ENCODE measurements around the gene ADARB2.

The ADARB2 gene

DNA sequence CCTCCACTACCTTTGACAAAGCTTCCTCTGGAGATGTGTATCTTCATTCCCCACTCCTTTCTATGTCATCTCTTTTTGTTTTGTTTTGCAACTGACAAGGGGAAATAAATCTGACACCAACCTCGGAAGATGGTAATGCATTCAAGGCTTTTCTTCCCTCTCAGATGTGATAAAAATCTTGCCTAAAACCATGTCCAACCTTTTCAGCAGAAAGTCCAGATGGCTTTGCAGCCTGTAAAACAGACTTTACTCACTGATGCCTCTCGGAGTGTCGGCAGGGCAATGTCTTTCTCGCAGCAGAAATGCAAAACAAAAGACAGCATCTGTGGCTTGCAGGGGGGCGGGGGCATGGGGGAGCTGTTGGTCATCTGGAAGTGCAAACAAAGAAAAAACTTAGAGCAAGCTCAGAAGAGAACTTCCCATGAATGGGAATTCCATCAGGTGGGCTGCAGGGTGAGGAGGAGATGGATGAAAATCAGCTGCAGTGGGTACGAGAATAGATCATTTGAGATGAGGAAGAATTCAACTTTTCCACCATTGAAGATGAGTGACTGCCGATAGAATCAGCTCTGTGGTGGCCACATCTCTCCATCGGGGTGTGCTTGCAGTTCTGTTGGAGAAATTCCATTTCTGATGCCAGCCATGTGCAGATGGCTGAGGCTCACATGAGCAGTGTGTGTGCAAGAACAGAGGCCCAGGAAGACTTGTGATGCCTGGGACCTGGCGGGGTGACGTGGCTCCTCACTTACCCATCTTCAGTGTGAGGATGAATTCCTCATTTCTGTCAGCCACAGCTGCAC is 443.5 kb downstream of the ADARB2 start:
- DNase-seq, result no peak

DNA sequence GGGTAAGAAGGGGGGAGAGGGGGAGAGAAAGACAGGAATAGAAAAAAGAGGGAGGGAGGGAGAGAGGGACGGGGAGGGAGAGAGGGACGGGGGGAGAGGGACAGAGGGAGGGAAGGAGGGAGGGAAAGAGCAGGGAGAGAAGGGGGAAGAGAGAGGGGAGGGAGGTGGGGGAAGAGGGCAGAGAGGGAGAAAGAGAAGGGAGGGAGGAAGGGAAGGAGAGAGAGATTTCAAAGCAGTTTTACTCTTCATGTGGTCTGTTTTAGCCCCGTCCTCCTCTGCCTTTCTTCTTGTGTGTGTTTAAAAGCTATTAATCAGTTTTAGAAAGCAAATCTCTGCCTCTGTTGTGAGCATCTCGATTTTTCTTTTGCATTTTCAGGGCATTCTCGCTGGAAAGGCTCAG is 444.2 kb downstream of the ADARB2 start:
- DNase-seq, result no peak

DNA sequence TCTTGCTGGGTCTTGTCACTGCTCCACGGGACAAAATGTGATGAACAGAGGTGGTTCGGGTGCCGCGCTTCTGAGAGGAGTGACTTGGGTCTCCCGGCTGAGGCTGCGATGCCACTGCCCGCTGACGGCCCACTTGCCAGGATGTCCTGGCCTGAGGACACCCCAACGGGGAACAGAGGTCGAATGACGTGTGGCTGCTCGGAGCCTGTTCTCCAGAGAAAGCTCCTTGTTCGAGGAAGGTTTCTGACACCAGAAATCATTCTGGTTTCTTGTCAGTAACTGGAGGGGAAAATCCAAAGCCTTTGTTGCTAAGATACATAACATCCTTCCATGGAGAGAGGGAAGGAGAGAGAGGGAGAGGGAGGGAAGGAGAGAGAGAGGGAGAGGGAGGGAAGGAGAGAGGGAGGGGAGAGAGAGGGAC is 444.7 kb downstream of the ADARB2 start:
- no peak for DNase-seq

DNA sequence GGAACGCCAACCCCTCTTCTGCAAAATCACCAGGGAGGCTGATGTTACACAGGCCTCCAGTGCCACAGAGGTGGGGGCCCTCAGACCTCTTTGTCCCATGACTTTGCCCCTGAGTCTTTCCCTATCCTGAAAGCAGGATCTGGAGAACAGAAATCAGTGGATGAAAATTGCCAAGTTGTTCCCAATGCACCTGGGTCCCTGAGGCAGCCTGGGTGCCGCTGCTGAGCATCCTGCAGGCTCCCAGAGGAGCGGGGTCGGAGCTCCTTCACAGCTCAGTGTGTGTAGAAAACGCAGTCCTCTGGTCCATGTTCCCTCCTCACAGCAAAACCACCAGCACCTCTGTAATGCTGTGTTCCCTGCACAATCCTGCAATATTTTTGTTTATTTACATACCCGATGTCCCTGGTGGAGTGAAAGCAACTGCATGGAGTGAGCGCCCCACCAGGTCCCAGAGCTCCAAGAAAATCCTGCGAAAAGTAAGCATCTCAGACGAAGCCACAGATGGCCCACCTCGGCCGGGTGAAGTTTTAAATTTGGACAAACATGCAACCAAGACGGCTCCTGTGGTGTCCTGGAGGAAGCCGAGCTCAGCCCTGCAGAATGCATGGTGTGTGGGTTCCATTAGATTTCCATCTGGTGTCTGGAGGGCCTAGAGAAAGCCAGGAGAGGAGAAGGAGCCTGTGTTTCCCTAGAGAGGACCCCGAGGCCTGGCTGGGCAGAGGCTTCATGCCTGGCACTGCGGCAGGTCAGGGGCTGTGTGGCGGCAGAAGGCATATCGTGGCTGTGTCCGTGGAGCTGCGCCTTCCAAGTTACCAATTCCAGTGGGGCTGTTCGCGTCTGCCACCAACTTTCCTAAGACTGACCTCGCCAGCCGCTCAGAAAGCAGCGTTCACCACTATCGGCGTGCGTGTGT is 445.9 kb downstream of the ADARB2 start:
- DNase-seq, result no peak

DNA sequence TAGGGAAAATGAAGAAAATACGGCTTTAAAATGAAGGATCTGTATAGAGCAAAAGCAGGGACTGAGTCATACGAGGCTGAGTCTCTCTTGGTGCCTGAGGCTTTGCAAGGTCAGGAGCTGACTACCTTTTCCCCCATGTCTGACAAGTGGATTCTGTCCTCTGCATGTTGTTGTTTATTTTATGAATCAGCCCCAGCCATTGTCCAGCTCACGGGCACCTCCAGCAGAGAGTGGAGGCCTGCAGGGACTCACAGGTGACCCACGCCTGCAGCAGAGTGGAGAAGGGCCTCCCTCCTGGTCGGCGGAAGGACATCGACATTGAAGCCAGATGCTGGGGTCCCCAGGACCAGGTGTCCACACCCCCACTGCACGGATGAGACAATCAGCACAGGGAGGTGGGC is 447.3 kb downstream of the ADARB2 start:
- DNase-seq, result no peak

- no peak for DNase-seq
Measured at GRCh38 chr10:1289591-1289990, 447.7 kb downstream of the ADARB2 start.

DNA sequence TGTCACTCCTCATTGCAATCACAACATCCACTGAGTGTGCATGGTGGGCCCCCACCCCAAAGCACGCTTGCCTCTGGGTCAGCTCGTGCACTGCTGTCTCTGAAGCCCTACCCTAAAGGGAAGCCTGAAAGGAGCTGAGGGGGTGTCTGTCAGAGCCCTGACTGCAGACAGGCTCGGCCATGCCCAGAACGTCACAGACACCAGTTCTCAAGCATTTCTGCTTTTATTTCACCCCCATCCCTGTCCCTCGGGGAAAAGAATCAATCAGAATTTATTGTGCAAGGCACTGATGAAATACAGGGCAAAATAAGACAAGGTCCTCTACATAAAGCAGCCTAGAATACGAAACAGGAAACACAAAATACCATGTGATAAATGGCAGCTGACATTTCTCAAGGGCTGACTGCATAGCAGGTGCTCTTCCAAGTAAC is 449.3 kb downstream of the ADARB2 start:
- DNase-seq, result peak; percentile 8

DNA sequence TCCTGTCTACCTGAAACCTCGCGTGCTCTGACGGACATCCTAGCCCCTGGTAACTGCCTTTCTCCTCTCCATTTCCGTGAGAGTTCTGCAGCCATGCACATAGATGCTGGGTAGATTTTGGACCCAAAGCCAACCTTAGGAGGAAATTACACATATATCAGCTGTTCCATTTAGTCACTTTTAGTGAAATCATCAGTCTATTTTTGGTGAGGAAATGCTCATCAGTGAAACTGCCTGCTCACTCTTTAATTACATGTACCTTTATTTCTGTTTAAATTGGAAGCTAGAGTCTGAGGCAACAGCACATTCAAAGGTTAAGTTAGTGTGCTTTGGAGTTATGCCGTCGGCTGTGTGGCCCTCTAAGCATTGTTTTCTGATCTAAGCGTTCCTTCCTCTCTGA is 449.8 kb downstream of the ADARB2 start:
- no peak for DNase-seq

DNA sequence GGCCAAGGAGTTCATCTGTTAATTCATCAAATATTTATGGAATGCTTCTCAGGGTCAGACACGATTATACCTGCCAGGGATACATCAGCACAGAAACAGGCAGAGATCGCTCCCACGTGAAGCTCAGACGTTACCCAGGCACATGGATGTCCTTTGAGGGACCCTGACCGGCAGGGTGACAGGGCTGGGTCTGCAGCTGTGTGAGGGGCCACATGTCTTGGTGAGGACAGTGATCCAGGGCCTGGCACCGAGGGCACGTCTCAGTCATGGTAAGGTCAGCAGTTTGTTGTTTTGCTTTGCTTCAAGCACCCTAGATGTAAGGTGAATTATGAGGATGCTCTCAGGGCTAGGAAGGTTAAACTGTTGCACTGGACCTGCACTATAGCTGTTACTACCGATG is 453.2 kb downstream of the ADARB2 start:
- no peak for DNase-seq

DNA sequence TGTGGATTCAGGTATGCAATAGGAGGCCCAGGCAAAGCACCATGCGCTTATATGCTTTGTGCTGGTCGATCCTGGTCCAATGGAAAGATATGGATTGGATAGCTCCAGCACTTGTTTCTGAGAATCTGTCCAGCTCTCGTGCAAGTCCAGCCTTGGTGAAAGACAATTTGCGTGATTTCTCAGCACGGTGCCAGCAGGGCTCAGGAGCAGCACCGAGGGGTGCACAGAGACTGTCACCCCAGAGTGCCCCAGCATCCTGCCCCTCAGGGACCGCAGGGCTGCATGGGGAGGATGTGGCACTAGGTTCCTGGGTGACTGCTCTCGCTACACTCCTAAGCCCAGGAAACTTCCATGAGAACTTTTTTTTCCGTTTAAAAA is 455.9 kb downstream of the ADARB2 start:
- DNase-seq, result no peak

GRCh38 chr10:1280466-1281404 is 456.6 kb downstream of the ADARB2 start:
- DNase-seq, result no peak

- DNase-seq, result no peak
Measured at GRCh38 chr10:1278306-1278705, 459.0 kb downstream of the ADARB2 start.

DNA sequence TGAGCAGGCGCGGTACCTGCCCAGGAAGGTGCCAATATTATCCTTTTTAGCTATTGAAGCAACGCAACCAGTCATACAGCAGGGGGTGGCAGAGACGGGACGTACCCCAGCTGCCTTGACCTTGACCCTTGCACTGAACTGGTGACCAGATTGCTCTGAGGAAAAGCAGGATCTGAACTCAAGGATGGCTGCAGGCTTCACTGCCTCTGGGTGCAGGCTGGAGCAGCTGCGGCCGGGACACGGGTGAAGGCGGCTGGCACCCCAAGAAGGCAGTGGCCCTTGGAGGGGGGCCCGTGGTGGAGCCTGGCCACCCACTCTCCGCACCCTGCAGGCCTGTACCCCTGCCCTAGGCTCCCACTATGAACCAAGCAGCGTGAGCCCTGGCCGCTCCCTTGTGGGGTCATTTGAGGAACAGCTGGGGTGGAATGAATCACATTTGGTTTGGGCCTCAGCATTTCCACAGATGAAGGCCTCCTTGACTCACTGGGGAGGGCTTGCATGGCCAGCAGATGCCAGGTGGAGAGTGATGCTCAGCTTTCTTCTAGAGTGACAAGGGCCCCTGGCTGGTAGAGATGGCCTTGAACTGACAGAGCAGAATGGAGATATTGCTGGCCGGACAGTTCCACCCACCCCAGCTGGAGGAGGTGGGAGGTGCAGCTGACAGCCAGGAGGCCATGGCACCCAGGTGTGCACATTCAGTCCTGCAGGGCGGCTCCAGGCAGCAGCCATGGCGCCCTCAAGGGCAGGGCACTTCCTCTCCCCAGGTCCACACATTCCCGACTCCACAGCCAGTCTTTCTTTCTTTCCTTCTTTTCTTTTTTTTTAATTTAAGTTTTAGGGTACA is 462.4 kb downstream of the ADARB2 start:
- DNase-seq, result no peak

- no peak for DNase-seq
Measured at GRCh38 chr10:1274111-1274661, 463.1 kb downstream of the ADARB2 start.

- DNase-seq, result no peak
Measured at GRCh38 chr10:1273372-1274105, 463.8 kb downstream of the ADARB2 start.

DNA sequence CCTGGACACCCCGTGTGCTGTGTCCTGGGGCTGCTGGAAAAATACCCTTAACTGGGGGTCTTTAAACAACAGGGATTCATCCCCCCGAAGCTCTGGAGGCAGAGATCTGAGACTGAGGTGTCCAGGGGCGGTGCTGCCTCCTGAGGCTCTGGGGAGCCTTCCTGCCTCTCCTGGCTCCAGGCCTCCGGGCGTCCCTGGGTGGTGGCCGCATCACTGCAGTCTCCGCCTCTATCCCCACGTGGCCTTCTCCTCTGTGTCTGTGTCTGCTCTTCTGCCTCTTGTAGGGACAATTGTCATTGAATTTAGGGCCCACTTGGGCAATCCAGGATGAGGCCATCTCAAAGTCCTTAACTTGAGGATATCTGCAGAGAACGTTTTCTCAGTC is 464.6 kb downstream of the ADARB2 start:
- no peak for DNase-seq

DNA sequence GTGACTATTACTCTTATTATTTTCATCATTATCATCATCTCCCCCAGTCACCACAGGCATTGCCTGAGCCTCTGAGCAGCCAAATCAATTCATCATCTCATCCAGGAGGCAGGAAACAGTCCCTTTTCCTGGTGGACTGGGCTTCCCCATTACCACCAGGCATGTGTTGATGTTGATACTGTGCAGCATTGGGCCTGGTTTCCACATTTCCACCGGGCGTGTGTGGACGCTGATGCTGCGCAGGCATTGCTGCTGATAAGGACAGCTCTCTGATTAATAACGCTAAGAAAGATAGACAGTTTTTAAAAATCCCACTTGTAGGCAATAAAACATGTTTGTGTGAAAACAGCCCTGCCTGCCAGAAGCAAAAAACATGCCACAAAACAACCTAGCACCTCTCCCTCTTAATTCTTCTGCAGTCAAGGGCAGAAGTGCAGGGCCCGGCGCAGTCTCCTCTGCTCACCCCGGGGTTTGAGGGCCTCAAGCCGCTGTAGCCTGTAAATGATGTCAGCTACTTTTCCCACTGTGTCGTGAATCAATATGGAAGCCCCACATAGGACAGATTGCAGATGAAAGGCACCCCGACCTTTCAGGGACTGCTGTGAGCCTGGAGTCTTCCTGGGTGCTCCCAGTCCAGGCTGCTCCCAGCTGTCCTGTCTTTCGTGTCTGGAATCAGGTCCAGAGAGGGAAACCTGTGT is 465.1 kb downstream of the ADARB2 start:
- no peak for DNase-seq

- DNase-seq, result no peak
Measured at GRCh38 chr10:1270906-1271305, 466.4 kb downstream of the ADARB2 start.

GRCh38 chr10:1270490-1270889 is 466.8 kb downstream of the ADARB2 start:
- DNase-seq, result no peak

DNA sequence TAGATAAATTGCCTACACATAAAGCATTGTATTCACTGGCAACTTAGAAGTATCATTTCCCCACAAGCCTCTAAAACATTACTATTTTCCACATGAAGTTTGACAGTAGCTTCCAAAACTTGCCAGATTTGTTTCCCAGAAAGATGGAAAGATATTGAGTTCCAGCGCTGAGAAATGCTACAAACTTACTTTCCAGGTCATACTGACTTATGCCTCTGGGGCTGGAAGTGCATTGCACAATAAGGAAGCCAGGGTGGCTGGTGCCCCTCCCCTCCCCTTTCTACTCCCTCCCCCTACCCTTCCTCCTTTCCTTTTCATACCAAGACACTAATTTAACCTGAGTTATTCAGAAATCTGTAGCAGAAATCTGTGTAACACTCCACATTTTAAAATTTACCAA is 468.5 kb downstream of the ADARB2 start:
- no peak for DNase-seq

Measured in NCI-H1436 (cell line).